HFFc6 (cell line): ENCODE results near the gene TMEM120B. TPM values are rescaled to one million over a fixed set of nuclear protein-coding genes. Genes with fewer than 3 reads are reported as not detected.
"Not testable (repeated sequence)": the region's sequence is repeated elsewhere in the genome, so short reads cannot be mapped to it uniquely, and the experiment has no call there.

Experiments used
- DNase-seq: peaks from one replicate; pipeline ENCODE4 v3.0.0-alpha.2; 2018
- H3K27ac Mint-ChIP-seq: 2 replicates; pipeline ENCODE4 v1.8.0; 2020; ENCODE audit warnings: mild to moderate bottlenecking, mixed read lengths
- H3K27me3 Mint-ChIP-seq: 2 replicates; pipeline ENCODE4 v1.8.0; 2021; ENCODE audit warnings: mild to moderate bottlenecking, moderate library complexity, mixed read lengths; ENCODE audit not compliant: insufficient read depth
- H3K36me3 Mint-ChIP-seq: 2 replicates; pipeline ENCODE4 v1.8.0; 2021; ENCODE audit warnings: low read depth, mixed read lengths
- H3K4me1 Mint-ChIP-seq: 2 replicates; pipeline ENCODE4 v1.8.0; 2020; ENCODE audit warnings: low read depth, mixed read lengths
- H3K4me3 Mint-ChIP-seq: 2 replicates; pipeline ENCODE4 v1.8.0; 2020; ENCODE audit warnings: mild to moderate bottlenecking, moderate library complexity, mixed read lengths
- H3K9me3 Mint-ChIP-seq: 2 replicates; pipeline ENCODE4 v1.8.0; 2020; ENCODE audit warnings: mild to moderate bottlenecking, mixed read lengths
- total RNA-seq, 6 experiments: library from RNA; stranded (reverse); fragmentation: NEBNext Ultra II Directional; extraction: Animal tissue kit (Norgen Biotek cat#: 25700); gene quantifications; 2 replicates in 1 of 6; 3 replicates in 5 of 6; pipeline ENCODE4 v1.2.3, GENCODE V29; 2021
- TF ChIP-seq, protein P1 (sequence below): fragments of 200-600 bp; sonication (generic); IDR thresholded peaks from 2 replicates; pipeline ENCODE4 v1.5.0; 2021; ENCODE audit warnings: antibody characterized with exemption, mild to moderate bottlenecking

TMEM120B gene
- total RNA-seq, 6 experiments from 2014 or later = 9.7 to 13.8 (median 12.6) TPM

DNA sequence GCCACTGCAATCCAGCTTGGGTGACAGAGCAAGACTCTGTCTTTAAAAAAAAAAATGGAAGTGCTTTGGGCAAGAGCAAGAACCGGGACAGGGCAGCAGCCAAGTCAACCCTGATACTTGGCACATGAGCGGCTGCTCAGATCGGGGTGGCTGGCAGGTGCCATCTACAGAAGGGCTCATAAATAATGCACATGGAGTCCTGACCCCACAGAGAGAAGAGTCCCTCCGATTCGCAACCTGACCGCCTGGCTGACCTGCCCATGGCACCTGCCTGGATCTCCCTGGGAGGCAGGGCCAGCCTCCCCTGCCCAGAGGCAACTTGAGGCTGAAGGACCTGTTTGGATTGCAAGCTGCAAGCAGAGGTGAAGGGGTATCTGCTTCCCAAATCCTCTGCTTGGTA, 9.6 kb upstream of the TMEM120B start:
- Mint-ChIP-seq H3K9me3 (no peaks in the 10 kb centered on the region), H3K27me3 (peaks cover 1% of the 10 kb centered on the region; the same call in 1 of the 2 replicates)
- TF ChIP-seq, protein P1, sequence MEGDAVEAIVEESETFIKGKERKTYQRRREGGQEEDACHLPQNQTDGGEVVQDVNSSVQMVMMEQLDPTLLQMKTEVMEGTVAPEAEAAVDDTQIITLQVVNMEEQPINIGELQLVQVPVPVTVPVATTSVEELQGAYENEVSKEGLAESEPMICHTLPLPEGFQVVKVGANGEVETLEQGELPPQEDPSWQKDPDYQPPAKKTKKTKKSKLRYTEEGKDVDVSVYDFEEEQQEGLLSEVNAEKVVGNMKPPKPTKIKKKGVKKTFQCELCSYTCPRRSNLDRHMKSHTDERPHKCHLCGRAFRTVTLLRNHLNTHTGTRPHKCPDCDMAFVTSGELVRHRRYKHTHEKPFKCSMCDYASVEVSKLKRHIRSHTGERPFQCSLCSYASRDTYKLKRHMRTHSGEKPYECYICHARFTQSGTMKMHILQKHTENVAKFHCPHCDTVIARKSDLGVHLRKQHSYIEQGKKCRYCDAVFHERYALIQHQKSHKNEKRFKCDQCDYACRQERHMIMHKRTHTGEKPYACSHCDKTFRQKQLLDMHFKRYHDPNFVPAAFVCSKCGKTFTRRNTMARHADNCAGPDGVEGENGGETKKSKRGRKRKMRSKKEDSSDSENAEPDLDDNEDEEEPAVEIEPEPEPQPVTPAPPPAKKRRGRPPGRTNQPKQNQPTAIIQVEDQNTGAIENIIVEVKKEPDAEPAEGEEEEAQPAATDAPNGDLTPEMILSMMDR = no peak

DNA sequence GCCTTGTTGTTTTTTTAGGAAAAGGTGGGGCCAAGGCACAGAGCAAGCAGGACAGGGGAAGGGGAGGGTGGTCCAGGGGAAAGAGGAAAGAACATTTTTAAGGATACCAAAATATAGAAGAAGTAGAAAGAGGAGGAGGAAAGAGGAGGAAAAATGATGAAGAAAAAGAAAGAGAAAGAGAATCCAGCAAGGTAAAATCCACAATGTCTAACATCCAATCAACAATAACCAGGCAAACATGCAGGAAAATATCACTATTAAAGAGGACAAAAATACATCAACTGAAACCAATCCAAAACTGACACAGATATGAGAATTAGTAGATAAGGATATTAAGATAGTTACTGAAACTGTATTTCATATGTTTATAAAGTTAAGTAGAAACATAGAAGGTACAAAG, 7.0 kb upstream of the TMEM120B start:
- Mint-ChIP-seq H3K27ac (no peak overlapping the region), H3K4me1 (peaks cover 20% of the 10 kb centered on the region), H3K36me3 (no peaks in the 10 kb centered on the region), H3K4me3 (no peak overlapping the region), H3K27me3 (peaks cover 8% of the 10 kb centered on the region), H3K9me3 (no peaks in the 10 kb centered on the region; the same call in 1 of the 2 replicates)
- no peak for DNase-seq
- TF ChIP-seq, protein P1 = no peak

More for the DNA sequence above, 9.6 kb upstream of the TMEM120B start:
- DNase-seq = no peak
- H3K36me3 Mint-ChIP-seq = no peaks in the 10 kb centered on the region
- H3K4me3 Mint-ChIP-seq = no peak overlapping the region
- H3K4me1 Mint-ChIP-seq = no peaks in the 10 kb centered on the region
- no peak overlapping the region for H3K27ac Mint-ChIP-seq

DNA sequence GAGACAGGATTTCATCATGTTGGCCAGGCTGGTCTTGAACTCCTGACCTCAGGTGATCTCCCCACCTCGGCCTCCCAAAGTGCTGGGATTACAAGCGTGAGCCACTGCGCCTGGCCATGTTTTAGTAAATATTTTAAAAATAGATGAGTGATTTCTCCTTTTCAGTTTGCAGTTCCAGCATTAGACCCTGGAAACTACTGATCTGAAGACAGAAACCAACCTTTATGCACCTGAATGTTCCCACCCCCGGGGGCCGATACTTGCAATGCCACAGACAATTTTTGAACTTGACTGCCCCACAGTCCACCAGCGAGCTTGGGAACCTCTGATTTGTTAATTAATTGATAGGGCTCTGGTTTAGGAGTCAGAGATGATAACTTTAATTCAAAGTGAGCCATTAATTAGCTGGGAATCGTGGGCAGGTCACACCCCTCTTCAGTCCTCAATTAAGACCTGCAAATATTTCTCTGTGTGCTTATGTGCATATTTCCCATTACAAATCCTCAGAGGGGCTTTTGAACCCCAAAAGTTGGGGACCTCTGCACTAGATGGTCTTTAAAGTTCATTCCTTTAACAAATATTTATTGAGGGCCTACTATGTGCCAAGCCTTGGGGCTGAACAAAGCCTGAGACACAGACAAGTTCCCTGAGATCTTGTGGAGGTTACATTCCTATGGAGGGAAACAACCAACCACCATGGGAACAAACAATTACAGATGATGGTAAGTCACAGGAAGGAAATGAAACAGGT, 4.1 kb upstream of the TMEM120B start:
- H3K27me3 Mint-ChIP-seq = peaks cover 7% of the 10 kb centered on the region
- TF ChIP-seq, protein P1 = no peak
- H3K36me3 Mint-ChIP-seq = no peaks in the 10 kb centered on the region
- H3K4me3 Mint-ChIP-seq = no peak overlapping the region
- DNase-seq = no peak
- peaks cover 32% of the 10 kb centered on the region for H3K4me1 Mint-ChIP-seq
- H3K27ac Mint-ChIP-seq = no peak overlapping the region; the same call in 1 of the 2 replicates
- H3K9me3 Mint-ChIP-seq = no peaks in the 10 kb centered on the region; the same call in 1 of the 2 replicates

DNA sequence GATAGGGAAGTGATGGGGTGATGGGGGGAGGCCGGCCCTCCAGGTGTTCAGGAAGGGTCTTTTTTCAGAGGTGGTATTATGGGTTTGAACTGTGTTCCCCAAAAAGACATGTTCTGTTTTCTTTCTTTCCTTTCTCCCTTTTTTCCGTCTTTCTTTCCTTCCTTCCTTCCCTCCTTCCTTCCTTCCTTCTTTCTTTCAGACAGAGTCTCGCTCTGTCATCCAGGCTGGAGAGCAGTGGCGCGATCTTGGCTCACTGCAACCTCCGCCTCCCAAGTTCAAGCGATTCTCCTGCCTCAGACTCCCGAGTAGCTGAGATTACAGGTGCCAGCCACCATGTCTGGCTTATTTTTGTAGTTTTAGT, 3.5 kb upstream of the TMEM120B start:
- H3K9me3 Mint-ChIP-seq, H3K27me3 Mint-ChIP-seq, H3K36me3 Mint-ChIP-seq, DNase-seq, H3K4me3 Mint-ChIP-seq: not testable (repeated sequence)
- peak overlapping the region; percentile 82 for H3K27ac Mint-ChIP-seq
- H3K4me1 Mint-ChIP-seq = peaks cover 37% of the 10 kb centered on the region

DNA sequence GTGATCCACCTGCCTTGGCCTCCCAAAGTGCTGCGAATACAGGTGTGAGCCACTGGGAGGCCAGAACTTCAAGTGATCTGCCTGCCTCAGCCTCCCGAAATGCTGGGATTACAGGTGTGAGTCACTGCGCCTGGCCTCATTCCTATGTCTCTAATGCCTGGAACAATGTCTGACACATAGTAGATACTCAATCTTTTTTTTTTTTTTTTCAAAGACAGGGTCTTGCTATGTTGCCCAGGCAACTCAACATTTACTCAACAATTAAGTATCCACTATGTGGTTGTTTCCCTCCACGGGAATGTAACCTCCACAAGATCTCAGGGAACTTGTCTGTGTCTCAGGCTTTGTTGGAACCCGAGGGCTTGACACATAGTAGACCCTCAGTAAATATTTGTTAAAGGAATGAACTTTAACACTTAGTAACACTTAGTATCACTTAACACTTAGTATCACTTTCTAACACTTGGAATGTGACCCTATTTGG, 3.0 kb upstream of the TMEM120B start:
- peak; percentile 83 for DNase-seq
- H3K27ac Mint-ChIP-seq = peak overlapping the region; percentile 82
- no peaks in the 10 kb centered on the region; the same call in 1 of the 2 replicates for H3K9me3 Mint-ChIP-seq
- TF ChIP-seq, protein P1 = peak; percentile 49
- H3K36me3 Mint-ChIP-seq = peaks cover 5% of the 10 kb centered on the region; the same call in 1 of the 2 replicates
- peaks cover 7% of the 10 kb centered on the region for H3K27me3 Mint-ChIP-seq
- H3K4me3 Mint-ChIP-seq = no peak overlapping the region
- H3K4me1 Mint-ChIP-seq = peaks cover 41% of the 10 kb centered on the region
